ENCODE data around the gene SCN2A.
"Not testable (repeated sequence)": the region's sequence is repeated elsewhere in the genome, so short reads cannot be mapped to it uniquely, and the experiment has no call there.

The SCN2A gene

DNA sequence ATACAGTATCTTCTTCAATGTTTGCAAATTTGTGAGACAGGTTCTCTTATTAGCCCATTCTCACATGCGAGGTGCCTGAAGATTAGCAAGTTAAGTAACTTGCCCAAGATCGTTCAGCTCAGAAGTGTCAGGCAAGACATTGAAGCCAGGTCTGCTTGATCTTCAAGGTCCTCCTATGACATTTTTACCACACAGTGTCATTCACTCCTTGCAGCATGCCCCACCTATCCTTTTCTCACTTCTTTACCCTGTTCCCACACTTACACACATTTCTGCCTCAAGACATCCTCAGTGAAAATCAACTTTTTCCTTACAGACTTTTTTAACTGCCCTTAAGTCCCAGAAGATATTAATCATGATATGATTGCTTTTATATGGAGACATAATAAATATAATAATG lies 73.8 kb downstream of the SCN2A start:
- no CpG with 5 or more reads among the region's 2 CpGs for WGBS (ENCODE audit: insufficient coverage, insufficient read length)
- H3K4me3 ChIP-seq (ENCODE audit: low read length): no peak overlapping the region
- H3K36me3 ChIP-seq (ENCODE audit: control insufficient read depth, insufficient read depth, low read length): no peaks in the 10 kb centered on the region
- DNase-seq (ENCODE audit: low read depth, low spot score): no peak
- no peaks in the 10 kb centered on the region for H3K9me3 ChIP-seq (ENCODE audit: control insufficient read depth, insufficient read depth, low read length)
- H3K4me1 ChIP-seq (ENCODE audit: control insufficient read depth, insufficient read depth, low read length): no peaks in the 10 kb centered on the region
- H3K27me3 ChIP-seq (ENCODE audit: control insufficient read depth, insufficient read depth, low read length): no peaks in the 10 kb centered on the region
- no peak overlapping the region for H3K27ac ChIP-seq (ENCODE audit: low read length)

DNA sequence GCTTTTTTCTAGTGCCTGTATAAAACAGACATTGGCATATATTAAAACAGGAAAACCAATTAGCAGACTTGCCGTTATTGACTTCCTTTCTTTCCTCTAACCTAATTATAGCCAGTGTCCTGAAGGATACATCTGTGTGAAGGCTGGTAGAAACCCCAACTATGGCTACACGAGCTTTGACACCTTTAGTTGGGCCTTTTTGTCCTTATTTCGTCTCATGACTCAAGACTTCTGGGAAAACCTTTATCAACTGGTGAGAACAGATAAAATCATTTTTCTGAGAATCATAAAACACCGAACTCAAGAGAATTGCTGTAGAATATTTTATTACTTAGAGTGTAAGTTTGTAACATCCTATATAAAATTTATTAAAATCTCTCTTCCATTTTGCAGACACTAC lies 74.3 kb downstream of the SCN2A start:
- H3K36me3 ChIP-seq (ENCODE audit: control insufficient read depth, insufficient read depth, low read length): no peaks in the 10 kb centered on the region
- no peaks in the 10 kb centered on the region for H3K27me3 ChIP-seq (ENCODE audit: control insufficient read depth, insufficient read depth, low read length)
- WGBS (ENCODE audit: insufficient coverage, insufficient read length): no CpG with 5 or more reads among the region's 4 CpGs
- H3K4me1 ChIP-seq (ENCODE audit: control insufficient read depth, insufficient read depth, low read length): no peaks in the 10 kb centered on the region
- no peak overlapping the region for H3K27ac ChIP-seq (ENCODE audit: low read length)
- no peaks in the 10 kb centered on the region for H3K9me3 ChIP-seq (ENCODE audit: control insufficient read depth, insufficient read depth, low read length)
- no peak overlapping the region for H3K4me3 ChIP-seq (ENCODE audit: low read length)
- DNase-seq (ENCODE audit: low read depth, low spot score): no peak

DNA sequence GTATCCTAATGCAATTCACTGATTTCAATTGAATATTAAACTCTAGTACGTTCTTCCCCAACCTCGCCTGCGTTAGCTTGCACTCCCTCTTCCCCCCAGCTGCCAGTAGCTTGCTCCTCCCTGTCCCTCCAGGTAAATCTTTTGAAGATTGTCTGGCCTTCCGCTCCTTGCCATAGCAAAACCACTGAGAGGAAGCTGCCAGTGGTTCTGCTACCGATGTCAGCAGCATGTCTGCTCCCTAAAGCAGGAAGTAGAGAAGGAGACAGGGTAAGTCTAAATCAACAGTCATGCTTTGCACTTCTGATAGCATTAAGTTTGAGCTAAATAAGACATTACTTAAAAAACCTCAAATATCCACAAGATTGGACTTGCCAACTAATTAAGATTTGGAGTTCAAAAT lies 89.1 kb downstream of the SCN2A start:
- DNase-seq (ENCODE audit: low read depth, low spot score): no peak
- Histone ChIP-seq H3K27me3 (ENCODE audit: control insufficient read depth, insufficient read depth, low read length) (no peaks in the 10 kb centered on the region), H3K4me3 (ENCODE audit: low read length) (no peak overlapping the region), H3K9me3 (ENCODE audit: control insufficient read depth, insufficient read depth, low read length) (no peaks in the 10 kb centered on the region), H3K4me1 (ENCODE audit: control insufficient read depth, insufficient read depth, low read length) (no peaks in the 10 kb centered on the region), H3K27ac (ENCODE audit: low read length) (no peak overlapping the region), H3K36me3 (ENCODE audit: control insufficient read depth, insufficient read depth, low read length) (no peaks in the 10 kb centered on the region)
- no CpG with 5 or more reads among the region's 5 CpGs for WGBS (ENCODE audit: insufficient coverage, insufficient read length)

DNA sequence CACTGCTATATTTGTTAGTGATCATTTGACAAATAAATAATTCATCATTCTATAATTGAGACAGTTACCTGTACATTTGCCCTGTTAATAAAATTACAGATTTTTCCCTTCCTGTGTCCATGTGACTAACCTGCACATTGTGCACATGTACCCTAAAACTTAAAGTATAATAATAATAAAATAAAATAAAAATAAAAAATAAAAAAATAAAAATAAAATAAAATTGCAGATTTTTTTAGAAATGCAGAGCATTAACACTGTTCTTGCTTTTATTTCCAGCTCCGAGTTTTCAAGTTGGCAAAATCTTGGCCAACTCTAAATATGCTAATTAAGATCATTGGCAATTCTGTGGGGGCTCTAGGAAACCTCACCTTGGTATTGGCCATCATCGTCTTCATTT lies 105.1 kb downstream of the SCN2A start:
- DNase-seq (ENCODE audit: low read depth, low spot score): not testable (repeated sequence)
- no CpG with 5 or more reads among the region's 2 CpGs for WGBS (ENCODE audit: insufficient coverage, insufficient read length)

DNA sequence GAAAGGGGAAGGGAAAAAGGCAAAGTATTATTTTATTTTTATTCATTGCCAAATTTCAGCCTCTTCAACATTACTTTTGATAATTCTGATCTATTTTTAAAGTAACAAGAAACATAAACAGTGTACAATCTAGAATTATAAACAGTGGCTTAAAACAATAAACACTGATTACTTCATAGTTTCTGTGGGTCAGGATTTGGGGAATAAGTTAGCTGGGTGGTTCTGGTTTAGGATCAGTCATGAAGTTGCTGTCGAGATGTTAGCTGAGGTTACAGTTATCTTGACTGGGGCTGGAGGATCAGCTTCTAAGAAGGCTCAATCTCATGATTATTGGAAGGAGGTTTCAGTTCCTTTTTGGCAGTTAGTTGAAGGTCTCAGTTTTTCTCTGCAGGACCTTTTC lies 109.2 kb downstream of the SCN2A start:
- no peaks in the 10 kb centered on the region for H3K4me1 ChIP-seq (ENCODE audit: control insufficient read depth, insufficient read depth, low read length)
- H3K9me3 ChIP-seq (ENCODE audit: control insufficient read depth, insufficient read depth, low read length): no peaks in the 10 kb centered on the region
- no peak overlapping the region for H3K27ac ChIP-seq (ENCODE audit: low read length)
- H3K27me3 ChIP-seq (ENCODE audit: control insufficient read depth, insufficient read depth, low read length): no peaks in the 10 kb centered on the region
- no peak overlapping the region for H3K4me3 ChIP-seq (ENCODE audit: low read length)
- no CpG with 5 or more reads among the region's 1 CpG for WGBS (ENCODE audit: insufficient coverage, insufficient read length)
- DNase-seq (ENCODE audit: low read depth, low spot score): no peak
- no peaks in the 10 kb centered on the region for H3K36me3 ChIP-seq (ENCODE audit: control insufficient read depth, insufficient read depth, low read length)

More for the DNA sequence above, 105.1 kb downstream of the SCN2A start:
- not testable (repeated sequence) for H3K9me3 ChIP-seq (ENCODE audit: control insufficient read depth, insufficient read depth, low read length); H3K4me3 ChIP-seq (ENCODE audit: low read length); H3K27ac ChIP-seq (ENCODE audit: low read length); H3K27me3 ChIP-seq (ENCODE audit: control insufficient read depth, insufficient read depth, low read length); H3K4me1 ChIP-seq (ENCODE audit: control insufficient read depth, insufficient read depth, low read length); H3K36me3 ChIP-seq (ENCODE audit: control insufficient read depth, insufficient read depth, low read length)

DNA sequence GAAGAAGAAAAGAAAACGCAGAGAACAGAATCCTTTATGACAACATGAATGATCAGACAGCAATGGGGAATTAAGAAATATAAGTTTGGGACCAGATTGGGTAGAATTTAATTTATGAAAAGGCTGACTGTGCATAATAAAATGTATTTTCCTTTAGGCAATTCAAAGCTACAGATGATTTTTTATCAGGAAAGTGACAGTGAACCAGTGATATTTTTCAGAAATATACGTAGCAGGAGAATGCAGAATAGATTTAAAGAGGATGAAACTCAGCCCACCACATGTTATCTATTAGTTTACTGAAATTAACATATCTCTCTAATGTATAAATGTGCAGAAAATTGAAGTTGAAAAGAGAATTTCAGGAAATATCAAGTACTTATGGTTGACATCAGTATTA lies 110.0 kb downstream of the SCN2A start:
- Histone ChIP-seq H3K4me3 (ENCODE audit: low read length) (no peak overlapping the region), H3K4me1 (ENCODE audit: control insufficient read depth, insufficient read depth, low read length) (no peaks in the 10 kb centered on the region), H3K27ac (ENCODE audit: low read length) (no peak overlapping the region), H3K36me3 (ENCODE audit: control insufficient read depth, insufficient read depth, low read length) (no peaks in the 10 kb centered on the region), H3K27me3 (ENCODE audit: control insufficient read depth, insufficient read depth, low read length) (no peaks in the 10 kb centered on the region), H3K9me3 (ENCODE audit: control insufficient read depth, insufficient read depth, low read length) (no peaks in the 10 kb centered on the region)
- no CpG with 5 or more reads among the region's 2 CpGs for WGBS (ENCODE audit: insufficient coverage, insufficient read length)
- no peak for DNase-seq (ENCODE audit: low read depth, low spot score)

DNA sequence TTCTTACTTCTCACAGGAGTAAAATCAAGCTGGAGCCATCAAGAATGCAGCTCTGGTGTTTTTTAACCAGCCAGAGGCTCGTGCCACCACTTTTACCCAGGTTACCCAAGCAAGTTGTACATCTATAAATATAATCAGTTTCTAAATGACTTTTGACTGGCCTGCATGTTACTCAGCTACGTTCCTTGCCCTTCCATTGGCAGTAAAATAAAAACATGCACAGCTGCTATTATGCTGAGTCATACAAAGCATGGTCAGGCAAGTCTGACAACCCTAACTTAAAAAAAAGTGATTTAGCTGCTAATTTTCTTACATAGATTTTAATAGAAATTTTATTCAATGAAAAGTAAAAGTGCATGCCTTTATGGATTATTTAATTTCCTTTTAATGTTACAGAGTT lies 118.5 kb downstream of the SCN2A start:
- H3K4me1 ChIP-seq (ENCODE audit: control insufficient read depth, insufficient read depth, low read length): no peaks in the 10 kb centered on the region; the same call in 1 of the 2 replicates
- H3K27me3 ChIP-seq (ENCODE audit: control insufficient read depth, insufficient read depth, low read length): no peaks in the 10 kb centered on the region
- no peak overlapping the region for H3K4me3 ChIP-seq (ENCODE audit: low read length)
- DNase-seq (ENCODE audit: low read depth, low spot score): no peak
- no peaks in the 10 kb centered on the region for H3K9me3 ChIP-seq (ENCODE audit: control insufficient read depth, insufficient read depth, low read length)
- no peaks in the 10 kb centered on the region for H3K36me3 ChIP-seq (ENCODE audit: control insufficient read depth, insufficient read depth, low read length)
- WGBS (ENCODE audit: insufficient coverage, insufficient read length): no CpG with 5 or more reads among the region's 2 CpGs
- H3K27ac ChIP-seq (ENCODE audit: low read length): no peak overlapping the region

DNA sequence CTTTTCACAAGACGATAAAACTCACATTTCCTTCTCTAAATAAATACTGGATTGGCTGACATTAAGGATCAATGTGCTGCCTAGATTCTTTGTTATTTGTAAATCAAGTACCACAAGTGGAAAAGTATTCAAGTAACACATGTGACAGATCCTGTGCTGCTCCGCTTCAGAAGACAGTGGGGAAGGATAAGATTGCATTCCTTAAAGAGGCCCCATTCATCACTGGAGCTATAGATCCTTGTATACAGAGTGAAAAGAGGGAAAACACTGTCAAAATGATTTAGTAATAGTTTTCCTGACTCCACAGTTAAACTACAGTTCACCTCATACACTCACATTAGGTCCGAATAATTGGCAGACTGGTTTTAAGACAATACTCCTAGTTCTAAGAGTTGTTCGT lies 122.3 kb downstream of the SCN2A start:
- no peak overlapping the region for H3K4me3 ChIP-seq (ENCODE audit: low read length)
- no peaks in the 10 kb centered on the region for H3K27me3 ChIP-seq (ENCODE audit: control insufficient read depth, insufficient read depth, low read length)
- no CpG with 5 or more reads among the region's 4 CpGs for WGBS (ENCODE audit: insufficient coverage, insufficient read length)
- no peak for DNase-seq (ENCODE audit: low read depth, low spot score)
- H3K4me1 ChIP-seq (ENCODE audit: control insufficient read depth, insufficient read depth, low read length): no peaks in the 10 kb centered on the region; the same call in 1 of the 2 replicates
- H3K36me3 ChIP-seq (ENCODE audit: control insufficient read depth, insufficient read depth, low read length): no peaks in the 10 kb centered on the region
- H3K9me3 ChIP-seq (ENCODE audit: control insufficient read depth, insufficient read depth, low read length): no peaks in the 10 kb centered on the region
- no peak overlapping the region for H3K27ac ChIP-seq (ENCODE audit: low read length)

DNA sequence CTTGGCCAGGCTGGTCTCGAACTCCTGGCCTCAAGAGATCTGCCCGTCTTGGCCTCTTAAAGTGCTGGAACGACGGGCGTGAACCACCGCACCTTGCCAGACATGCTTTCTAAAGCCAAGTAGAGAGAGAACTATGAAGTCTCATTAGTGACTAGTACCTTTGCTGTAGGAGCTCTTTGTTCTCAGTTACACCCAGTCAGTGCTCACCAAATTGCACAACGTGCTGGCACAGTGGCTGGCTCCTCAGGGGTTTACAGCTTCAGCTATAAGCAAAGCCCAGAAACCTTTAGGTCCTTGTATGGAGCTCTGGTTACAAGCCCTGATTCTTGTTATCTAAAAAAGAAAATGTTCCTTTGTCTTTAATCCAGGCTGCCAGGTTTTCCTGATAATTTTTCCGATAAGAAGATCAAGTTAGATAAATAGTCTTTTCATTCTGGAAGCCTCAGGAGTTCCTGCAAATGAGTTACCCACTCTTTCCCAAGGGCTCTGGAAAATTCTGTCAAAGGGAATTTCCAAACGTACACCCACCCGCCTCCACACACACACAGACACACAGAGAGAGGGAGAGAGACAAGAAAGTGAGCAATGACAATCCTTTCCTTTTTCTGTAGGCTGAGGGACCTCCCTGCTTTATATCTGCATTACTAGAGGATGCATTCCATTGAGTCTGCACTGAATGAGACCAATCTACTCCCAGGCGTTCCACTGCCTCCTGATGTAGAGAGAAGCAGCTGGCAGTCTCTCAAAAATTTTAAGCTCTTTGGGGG lies 130.1 kb downstream of the SCN2A start:
- WGBS (ENCODE audit: insufficient coverage, insufficient read length): no CpG with 5 or more reads among the region's 11 CpGs
- peak; percentile 25 for DNase-seq (ENCODE audit: low read depth, low spot score)
- no peaks in the 10 kb centered on the region for H3K27me3 ChIP-seq (ENCODE audit: control insufficient read depth, insufficient read depth, low read length)
- no peak overlapping the region for H3K27ac ChIP-seq (ENCODE audit: low read length)
- peaks cover 3% of the 10 kb centered on the region; the same call in 1 of the 2 replicates for H3K4me1 ChIP-seq (ENCODE audit: control insufficient read depth, insufficient read depth, low read length)
- H3K4me3 ChIP-seq (ENCODE audit: low read length): no peak overlapping the region
- no peaks in the 10 kb centered on the region for H3K36me3 ChIP-seq (ENCODE audit: control insufficient read depth, insufficient read depth, low read length)
- H3K9me3 ChIP-seq (ENCODE audit: control insufficient read depth, insufficient read depth, low read length): no peaks in the 10 kb centered on the region

DNA sequence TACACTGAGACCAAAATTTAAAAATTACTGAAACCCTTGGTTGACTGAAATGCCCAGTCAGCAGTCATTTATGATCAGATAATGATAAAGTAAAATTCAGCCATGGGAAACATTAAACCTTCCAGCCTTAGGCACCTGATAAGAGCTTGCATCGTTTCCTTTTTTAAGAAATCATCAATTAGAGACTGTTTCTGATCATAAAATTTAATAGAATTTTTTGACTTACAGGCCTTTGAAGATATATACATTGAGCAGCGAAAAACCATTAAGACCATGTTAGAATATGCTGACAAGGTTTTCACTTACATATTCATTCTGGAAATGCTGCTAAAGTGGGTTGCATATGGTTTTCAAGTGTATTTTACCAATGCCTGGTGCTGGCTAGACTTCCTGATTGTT lies 130.7 kb downstream of the SCN2A start:
- DNase-seq (ENCODE audit: low read depth, low spot score): no peak

DNA sequence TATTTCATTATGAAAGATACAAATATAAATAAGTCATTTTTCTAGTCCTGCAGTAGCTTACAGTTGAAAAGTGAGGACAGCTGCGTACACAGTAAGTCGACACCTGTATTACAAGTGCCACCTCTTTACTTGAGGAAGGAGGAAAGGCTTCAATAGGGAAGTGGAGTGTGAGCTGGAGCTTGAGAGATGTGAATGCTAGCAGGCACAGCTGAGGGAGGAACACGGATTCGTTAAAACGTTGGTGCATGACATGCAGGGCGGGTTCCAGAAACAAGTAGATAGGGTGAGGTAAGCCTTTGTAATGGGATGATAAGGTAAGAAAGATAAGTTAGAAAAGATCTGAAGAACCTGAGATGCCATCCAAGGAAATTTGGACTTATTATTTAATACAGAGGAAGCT lies 132.1 kb downstream of the SCN2A start:
- Histone ChIP-seq H3K27me3 (ENCODE audit: control insufficient read depth, insufficient read depth, low read length) (no peaks in the 10 kb centered on the region), H3K27ac (ENCODE audit: low read length) (no peak overlapping the region), H3K36me3 (ENCODE audit: control insufficient read depth, insufficient read depth, low read length) (no peaks in the 10 kb centered on the region), H3K4me3 (ENCODE audit: low read length) (no peak overlapping the region), H3K9me3 (ENCODE audit: control insufficient read depth, insufficient read depth, low read length) (no peaks in the 10 kb centered on the region), H3K4me1 (ENCODE audit: control insufficient read depth, insufficient read depth, low read length) (peaks cover 3% of the 10 kb centered on the region; the same call in 1 of the 2 replicates)
- no peak for DNase-seq (ENCODE audit: low read depth, low spot score)
- no CpG with 5 or more reads among the region's 6 CpGs for WGBS (ENCODE audit: insufficient coverage, insufficient read length)

More for the DNA sequence above, 130.7 kb downstream of the SCN2A start:
- H3K9me3 ChIP-seq (ENCODE audit: control insufficient read depth, insufficient read depth, low read length): no peaks in the 10 kb centered on the region
- no peak overlapping the region for H3K4me3 ChIP-seq (ENCODE audit: low read length)
- no CpG with 5 or more reads among the region's 2 CpGs for WGBS (ENCODE audit: insufficient coverage, insufficient read length)
- peaks cover 3% of the 10 kb centered on the region; the same call in 1 of the 2 replicates for H3K4me1 ChIP-seq (ENCODE audit: control insufficient read depth, insufficient read depth, low read length)
- H3K36me3 ChIP-seq (ENCODE audit: control insufficient read depth, insufficient read depth, low read length): no peaks in the 10 kb centered on the region
- H3K27ac ChIP-seq (ENCODE audit: low read length): no peak overlapping the region
- no peaks in the 10 kb centered on the region for H3K27me3 ChIP-seq (ENCODE audit: control insufficient read depth, insufficient read depth, low read length)

All from iPS DF 6.9 (cell line).